ENCODE data around the gene SDF4.
"Not testable (repeated sequence)": the region's sequence is repeated elsewhere in the genome, so short reads cannot be mapped to it uniquely, and the experiment has no call there.

SDF4 gene

GRCh38 chr1:1259951-1260600, 28.3 kb upstream of the SDF4 start:
- no peak for DNase-seq (ENCODE audit: low spot score)

- no peak for DNase-seq (ENCODE audit: low spot score)
These were observed 27.7 kb upstream of the SDF4 start for GRCh38 chr1:1259540-1259939.

GRCh38 chr1:1259119-1259488, 27.3 kb upstream of the SDF4 start:
- DNase-seq (ENCODE audit: low spot score) = no peak

- no peak for DNase-seq (ENCODE audit: low spot score)
These were observed 25.4 kb upstream of the SDF4 start for GRCh38 chr1:1256956-1257871.

- no peak for DNase-seq (ENCODE audit: low spot score)
These were observed 23.8 kb upstream of the SDF4 start for GRCh38 chr1:1255611-1256010.

GRCh38 chr1:1255078-1255477, 23.3 kb upstream of the SDF4 start:
- DNase-seq (ENCODE audit: low spot score) = no peak

GRCh38 chr1:1254667-1254998, 22.8 kb upstream of the SDF4 start:
- no peak for DNase-seq (ENCODE audit: low spot score)

GRCh38 chr1:1253972-1254666, 22.3 kb upstream of the SDF4 start:
- no peak for DNase-seq (ENCODE audit: low spot score)

GRCh38 chr1:1253314-1253713, 21.5 kb upstream of the SDF4 start:
- DNase-seq (ENCODE audit: low spot score) = no peak

- no peak for DNase-seq (ENCODE audit: low spot score)
These were observed 19.0 kb upstream of the SDF4 start for GRCh38 chr1:1250786-1251284.

- not testable (repeated sequence) for DNase-seq (ENCODE audit: low spot score)
These were observed 16.5 kb upstream of the SDF4 start for GRCh38 chr1:1248009-1248913.

GRCh38 chr1:1247341-1247913, 15.6 kb upstream of the SDF4 start:
- no peak for DNase-seq (ENCODE audit: low spot score)

- no peak for DNase-seq (ENCODE audit: low spot score)
These were observed 15.0 kb upstream of the SDF4 start, which contains the start of gene C1QTNF12 for GRCh38 chr1:1246577-1247340. C1QTNF12 (minus strand) TSS chr1:1246722; CDS start chr1:1246690, 32 bp downstream.

GRCh38 chr1:1245817-1246576, 14.2 kb upstream of the SDF4 start:
- DNase-seq (ENCODE audit: low spot score) = no peak

- DNase-seq (ENCODE audit: low spot score) = no peak
These were observed 13.5 kb upstream of the SDF4 start for GRCh38 chr1:1245178-1245816.

GRCh38 chr1:1244192-1244811, 12.5 kb upstream of the SDF4 start:
- DNase-seq (ENCODE audit: low spot score) = no peak

- DNase-seq (ENCODE audit: low spot score) = no peak
These were observed 12.0 kb upstream of the SDF4 start for GRCh38 chr1:1243807-1244191.

- DNase-seq (ENCODE audit: low spot score) = no peak
These were observed 11.5 kb upstream of the SDF4 start for GRCh38 chr1:1243266-1243660.

Data from AG08395 (cell line).